Peyer's patch (tissue), 4 donors: ENCODE results near the gene GMEB2. TPM values are rescaled to one million over a fixed set of nuclear protein-coding genes. Genes with fewer than 3 reads are reported as not detected.

Experiments
- DNase-seq, 3 donors: peaks; one replicate each; pipeline ENCODE4 v3.0.0-alpha.2; 2017 to 2019
- H3K27ac ChIP-seq, 4 donors: fragments of 200-600 bp; sonication (generic); one replicate each; pipeline ENCODE4 v1.5.1; 2016 to 2019
- H3K27me3 ChIP-seq, 2 donors: fragments of 200-600 bp; sonication (generic); one replicate each; pipeline ENCODE4 v1.5.1; 2019
- H3K36me3 ChIP-seq, 3 donors: fragments of 200-600 bp; sonication (generic); one replicate each; pipeline ENCODE4 v1.5.1; 2016 to 2019
- H3K4me1 ChIP-seq, 4 donors: fragments of 200-600 bp; sonication (generic); one replicate each; pipeline ENCODE4 v1.5.1; 2016 to 2019
- H3K4me3 ChIP-seq, 4 donors: fragments of 200-600 bp; sonication (generic); 1 replicate in 3 of 4; 2 replicates in 1 of 4; pipeline ENCODE4 v1.5.1; 2016 to 2019; ENCODE audit warnings: mild to moderate bottlenecking in 1 of 4
- H3K9me3 ChIP-seq, 4 donors: fragments of 200-600 bp; sonication (generic); one replicate each; pipeline ENCODE4 v1.5.1; 2016 to 2019; ENCODE audit warnings: mild to moderate bottlenecking in 1 of 4
- CTCF ChIP-seq, 6 experiments: fragments of 450-650 bp in 4 of 6; fragments of 200-600 bp in 2 of 6; sonication (generic) in 1 of 6; IDR thresholded peaks; one replicate each; pipeline ENCODE4 v1.5.1; 2017 to 2019; ENCODE audit warnings: antibody characterized with exemption in 6 of 6, mild to moderate bottlenecking in 3 of 6, moderate library complexity in 1 of 6
- POLR2A ChIP-seq, 2 donors: fragments of 450-650 bp; IDR thresholded peaks; one replicate each; pipeline ENCODE4 v1.5.1; 2017; ENCODE audit warnings: antibody characterized with exemption in 2 of 2, mild to moderate bottlenecking in 2 of 2, moderate library complexity in 2 of 2
- total RNA-seq, 4 donors: library from RNA; depleted of rRNA; stranded (reverse); fragments of >200 nt; gene quantifications; one replicate each; pipeline ENCODE4 v1.1.0, GENCODE V29; 2016

GMEB2 gene
- total RNA-seq, 4 donors from 2014 or later, result 13.8 to 24.5 (median 17.1) TPM

- no peak for TF ChIP-seq POLR2A (IDR thresholded peaks at IDR 0.05)
- no peak for TF ChIP-seq CTCF (IDR thresholded peaks at IDR 0.05)
- Histone ChIP-seq H3K4me1 (no peaks in the 10 kb centered on the region), H3K36me3 (peaks cover 0 to 87% (median 3%) of the 10 kb centered on the region in 3 donors), H3K9me3 (no peaks in the 10 kb centered on the region), H3K4me3 (no peak overlapping the region), H3K27me3 (no peaks in the 10 kb centered on the region), H3K27ac (no peak overlapping the region)
- DNase-seq, result no peak
Measured at GRCh38 chr20:63598479-63599395, 28.2 kb downstream of the GMEB2 start.

- no peaks in the 10 kb centered on the region for H3K27me3 ChIP-seq
- peaks cover 0 to 89% (median 1%) of the 10 kb centered on the region in 3 donors for H3K36me3 ChIP-seq
- H3K27ac ChIP-seq, result no peak overlapping the region
- no peak overlapping the region for H3K4me3 ChIP-seq
- no peaks in the 10 kb centered on the region for H3K9me3 ChIP-seq
- no peak for DNase-seq
- no peaks in the 10 kb centered on the region for H3K4me1 ChIP-seq
- TF ChIP-seq POLR2A (IDR thresholded peaks at IDR 0.05) (no peak), CTCF (IDR thresholded peaks at IDR 0.05) (no peak)
Measured at GRCh38 chr20:63597651-63598478, 29.0 kb downstream of the GMEB2 start.

- Histone ChIP-seq H3K4me3 (no peak overlapping the region), H3K27ac (no peak overlapping the region), H3K36me3 (peaks cover 0 to 89% (median 0%) of the 10 kb centered on the region in 3 donors), H3K9me3 (no peaks in the 10 kb centered on the region), H3K27me3 (no peaks in the 10 kb centered on the region), H3K4me1 (no peaks in the 10 kb centered on the region)
- TF ChIP-seq CTCF (IDR thresholded peaks at IDR 0.05) (no peak), POLR2A (IDR thresholded peaks at IDR 0.05) (no peak)
- DNase-seq, result no peak
Measured at GRCh38 chr20:63596423-63596822, 30.5 kb downstream of the GMEB2 start.

- Histone ChIP-seq H3K36me3 (peaks cover 0 to 87% (median 0%) of the 10 kb centered on the region in 3 donors), H3K27ac (no peak overlapping the region)
- TF ChIP-seq CTCF (IDR thresholded peaks at IDR 0.05) (no peak), POLR2A (IDR thresholded peaks at IDR 0.05) (no peak)
Measured at GRCh38 chr20:63595416-63596127, 31.3 kb downstream of the GMEB2 start.

GRCh38 chr20:63594043-63594561, 32.8 kb downstream of the GMEB2 start:
- peaks cover 0 to 87% (median 0%) of the 10 kb centered on the region in 3 donors for H3K36me3 ChIP-seq
- no peaks in the 10 kb centered on the region for H3K27me3 ChIP-seq
- no peaks in the 10 kb centered on the region for H3K9me3 ChIP-seq
- H3K4me3 ChIP-seq, result no peak overlapping the region
- H3K4me1 ChIP-seq, result no peaks in the 10 kb centered on the region
- TF ChIP-seq POLR2A (IDR thresholded peaks at IDR 0.05) (no peak), CTCF (IDR thresholded peaks at IDR 0.05) (no peak)
- DNase-seq, result no peak
- H3K27ac ChIP-seq, result no peak overlapping the region

More at GRCh38 chr20:63595416-63596127, 31.3 kb downstream of the GMEB2 start:
- Histone ChIP-seq H3K4me3 (no peak overlapping the region), H3K4me1 (no peaks in the 10 kb centered on the region), H3K27me3 (no peaks in the 10 kb centered on the region), H3K9me3 (no peaks in the 10 kb centered on the region)
- no peak for DNase-seq
